GM18508 (cell line): ENCODE measurements around the gene ASIC2.

Experiments used
- ATAC-seq: cut with Tn5 transposase; IDR thresholded peaks from one replicate; pipeline ENCODE4 v1.9.1; 2021; ENCODE audit warnings: moderate number of reproducible peaks; ENCODE audit not compliant: insufficient read depth, unreplicated experiment

Gene ASIC2

DNA sequence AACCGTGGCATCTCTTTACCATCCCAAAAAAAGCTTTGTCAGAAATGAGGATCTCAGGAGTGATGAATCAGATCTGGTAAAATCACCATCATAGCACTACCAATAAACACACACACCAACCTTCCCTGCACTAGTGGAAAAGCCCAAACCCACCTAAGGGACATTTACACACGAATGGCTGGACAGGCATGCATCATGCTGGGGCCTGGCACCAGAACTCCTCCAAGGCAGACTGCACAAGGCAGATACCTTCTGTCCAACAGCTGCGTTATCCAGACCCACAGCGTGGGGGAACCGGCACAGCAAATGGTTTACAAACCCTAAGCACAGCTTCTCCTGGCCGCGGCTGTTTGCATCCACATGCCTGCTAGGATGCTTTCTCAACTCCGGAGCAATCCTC lies 2.8 kb downstream of the ASIC2 start:
- no peak for ATAC-seq

DNA sequence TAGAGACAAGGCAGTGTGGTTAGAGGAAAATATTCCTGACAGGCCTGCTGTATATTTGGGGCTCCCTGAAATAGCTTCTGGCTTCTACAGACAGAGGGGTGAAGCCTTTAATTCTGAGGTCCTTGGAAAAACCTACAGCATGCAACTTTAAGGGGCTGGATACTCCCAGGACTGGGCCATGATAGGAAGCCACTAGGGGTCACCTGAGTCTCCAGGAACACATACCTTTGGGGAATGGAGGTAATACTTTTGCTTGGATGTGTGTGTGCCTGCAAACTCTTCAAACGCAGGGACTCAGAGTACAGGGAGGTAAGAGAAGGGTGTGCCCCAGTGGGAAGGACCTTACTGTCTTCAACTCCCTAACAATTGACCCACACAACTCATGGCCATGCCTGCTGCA lies 4.1 kb downstream of the ASIC2 start:
- ATAC-seq: no peak

DNA sequence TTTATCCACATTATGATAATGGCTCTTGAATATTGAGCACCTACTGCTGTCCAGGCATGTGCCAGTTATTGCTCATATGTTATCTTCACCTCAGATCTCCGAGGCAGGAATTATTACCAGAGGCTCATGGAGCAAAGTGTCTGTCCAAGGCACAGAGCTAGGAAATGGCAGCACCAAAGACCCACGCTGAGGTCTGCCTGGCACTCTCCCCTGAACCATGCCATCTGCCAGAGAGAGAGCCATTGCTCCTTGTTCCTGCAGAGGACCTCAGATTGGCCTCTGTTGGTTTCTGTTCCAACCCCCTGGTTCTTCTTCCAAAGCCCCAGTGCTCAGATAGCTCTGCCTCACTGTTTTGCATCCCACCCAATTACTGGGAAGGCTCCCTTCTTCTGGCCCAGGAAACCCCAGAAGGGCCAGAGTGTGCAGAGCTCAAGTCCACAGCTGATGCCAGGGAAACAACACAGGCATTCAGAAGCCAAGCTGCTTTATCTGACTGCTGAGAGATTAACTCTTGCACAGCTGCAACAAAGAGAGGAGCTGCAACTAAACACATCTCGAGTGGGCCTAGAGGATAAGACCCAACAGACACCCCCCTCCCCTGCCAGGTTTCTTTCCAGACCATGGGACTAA lies 5.9 kb downstream of the ASIC2 start:
- ATAC-seq: no peak

DNA sequence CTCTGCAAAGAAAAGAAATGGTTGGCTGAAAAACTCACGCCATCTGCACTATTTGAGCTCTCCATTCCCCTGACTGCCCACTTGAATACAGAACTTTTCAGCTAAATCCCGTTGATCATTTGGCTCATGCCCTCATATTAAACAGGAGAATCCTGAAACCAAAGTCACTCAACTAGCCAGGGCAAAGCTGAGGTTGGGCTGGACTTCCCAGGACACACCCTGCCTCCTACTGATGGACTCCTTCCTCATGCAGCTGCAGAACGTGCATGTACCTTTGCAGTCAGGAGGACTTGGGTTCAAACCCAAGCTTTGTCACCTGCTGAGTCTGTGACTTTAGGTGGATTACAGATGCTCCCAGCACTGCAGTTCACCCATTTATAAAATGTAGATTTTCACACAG lies 7.7 kb downstream of the ASIC2 start:
- no peak for ATAC-seq

DNA sequence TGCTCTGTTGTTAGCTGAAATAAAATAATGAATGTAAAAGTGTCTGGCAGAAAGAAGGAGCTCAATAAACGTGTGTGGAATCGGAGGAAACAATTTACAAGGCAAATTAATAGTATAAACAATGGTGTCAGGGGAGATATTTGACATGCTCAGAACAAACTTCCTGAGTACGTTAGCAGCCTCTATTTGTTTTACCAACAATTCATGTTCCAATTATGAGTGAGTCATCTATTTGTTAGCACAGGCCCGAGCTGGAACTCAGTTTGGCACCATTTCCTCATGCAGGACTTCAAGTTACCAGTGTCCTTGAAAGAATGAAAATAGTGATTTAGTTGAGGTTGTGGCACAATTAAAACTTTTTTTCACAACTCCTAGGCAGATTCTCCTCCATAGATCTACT lies 9.1 kb downstream of the ASIC2 start:
- no peak for ATAC-seq

DNA sequence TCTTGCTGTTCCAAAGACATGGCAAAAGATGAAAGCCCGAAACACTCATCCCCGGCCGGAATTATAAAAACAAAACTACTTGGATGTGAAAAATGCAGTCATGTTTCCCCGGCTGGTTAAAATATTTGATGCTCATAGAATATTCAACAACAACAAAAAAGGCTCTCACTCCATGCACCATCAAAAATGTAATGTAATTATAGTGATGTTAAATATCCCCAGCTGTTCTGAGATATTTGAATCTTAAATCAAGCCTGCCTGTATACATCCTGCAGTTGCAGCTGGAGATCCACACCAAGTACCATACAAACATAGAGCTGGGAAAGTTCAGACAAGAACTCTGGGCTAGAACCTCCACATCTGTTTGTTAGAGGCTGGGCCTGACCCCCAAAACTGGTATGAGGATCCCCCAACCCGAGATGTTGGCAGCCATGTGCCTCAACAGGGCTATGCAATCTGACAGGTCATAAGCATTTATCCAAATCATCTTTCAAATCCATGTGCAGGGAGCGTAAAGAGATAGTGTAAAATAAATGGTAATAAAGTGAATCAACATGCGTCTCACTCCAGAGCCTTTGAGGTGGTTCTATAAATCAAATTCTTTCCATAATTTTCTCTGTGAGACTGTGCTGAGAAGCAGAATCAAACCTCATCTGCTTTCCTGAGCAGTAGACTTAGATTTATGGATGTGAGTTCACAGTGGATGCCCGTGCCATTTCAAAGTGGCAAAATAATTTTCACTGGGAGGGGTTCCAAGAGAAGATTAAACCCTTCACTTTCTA lies 12.7 kb downstream of the ASIC2 start:
- ATAC-seq: no peak

DNA sequence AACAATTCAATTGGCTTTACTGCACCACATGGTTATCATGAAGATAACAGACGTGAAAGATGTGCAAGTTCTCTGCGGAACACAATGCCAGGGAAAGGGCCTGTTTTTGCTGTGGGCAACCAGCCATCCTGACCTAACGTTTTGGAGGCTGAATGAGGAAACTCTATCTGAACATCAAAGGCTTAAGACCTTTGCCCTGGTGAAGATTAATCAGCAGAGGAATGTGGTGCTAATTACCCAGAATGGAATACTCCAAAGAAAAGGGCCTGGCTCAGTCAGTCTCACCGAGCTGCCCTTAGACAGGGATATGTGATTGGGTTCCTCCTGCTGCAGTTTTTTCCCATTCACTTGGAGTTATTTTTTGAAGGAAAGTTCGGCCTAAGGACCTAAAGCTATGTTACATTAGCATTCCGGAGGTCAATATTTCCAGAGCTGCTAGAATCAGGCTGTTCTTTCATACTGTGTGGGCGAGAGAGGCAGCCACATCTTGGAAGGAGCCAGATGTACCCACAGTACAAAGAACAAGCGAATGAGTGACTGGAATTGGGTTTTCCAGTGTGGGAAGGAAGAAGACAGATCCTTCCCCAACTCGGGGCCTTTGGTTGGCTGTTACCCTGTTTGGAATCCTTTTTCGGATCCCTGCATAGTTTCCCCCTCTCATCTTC lies 15.5 kb downstream of the ASIC2 start:
- ATAC-seq: no peak

DNA sequence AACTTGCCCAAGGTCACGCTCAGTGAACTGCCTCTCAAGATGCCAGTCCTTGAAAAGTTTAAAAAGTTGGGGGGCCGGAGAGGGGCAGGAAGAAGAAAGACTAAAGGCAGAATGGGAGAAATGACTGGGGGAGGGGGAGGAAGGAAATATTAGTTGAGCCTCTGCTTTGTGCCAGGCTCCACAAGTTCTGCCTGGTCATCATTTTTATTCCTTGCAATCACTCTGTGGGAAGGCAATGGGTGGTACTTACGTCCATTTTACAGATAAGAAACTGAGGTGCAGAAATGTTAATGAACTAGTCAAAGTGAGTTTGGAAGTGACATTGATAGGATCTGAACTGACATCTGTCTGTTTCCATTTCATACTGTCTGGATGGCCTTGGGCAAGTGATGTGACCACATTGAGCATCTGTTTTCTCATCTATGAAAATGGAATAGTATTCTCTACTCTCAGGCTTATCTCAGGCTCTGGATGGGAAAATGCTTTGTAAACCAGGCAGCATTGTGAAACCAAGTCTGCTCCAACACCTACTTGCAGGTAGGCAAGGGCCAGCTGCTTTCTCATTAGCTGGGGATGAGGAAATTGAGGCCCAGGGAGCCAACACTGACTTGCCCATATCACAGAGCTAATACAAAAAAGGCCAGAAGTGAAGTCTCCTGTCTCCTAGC lies 19.2 kb downstream of the ASIC2 start:
- ATAC-seq: no peak

DNA sequence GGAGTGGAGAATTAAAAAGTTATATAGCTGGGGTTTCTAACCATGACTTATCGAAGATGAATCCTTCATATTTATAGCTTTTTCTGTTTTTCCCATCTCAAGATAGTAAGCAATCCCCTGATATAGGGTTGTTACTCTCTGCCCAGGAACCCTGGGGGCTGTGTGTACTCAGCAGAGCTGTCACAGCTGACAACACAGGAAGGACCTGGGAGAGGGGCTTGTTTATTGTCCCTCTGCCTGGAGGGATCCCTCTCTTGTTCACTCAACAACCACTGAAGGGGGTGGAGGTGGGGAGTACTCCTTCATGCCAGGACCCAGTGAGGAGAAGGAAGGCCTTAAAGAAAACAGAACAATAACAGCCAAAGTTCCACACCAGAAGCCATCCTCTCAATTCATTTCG lies 19.8 kb downstream of the ASIC2 start:
- ATAC-seq: no peak

DNA sequence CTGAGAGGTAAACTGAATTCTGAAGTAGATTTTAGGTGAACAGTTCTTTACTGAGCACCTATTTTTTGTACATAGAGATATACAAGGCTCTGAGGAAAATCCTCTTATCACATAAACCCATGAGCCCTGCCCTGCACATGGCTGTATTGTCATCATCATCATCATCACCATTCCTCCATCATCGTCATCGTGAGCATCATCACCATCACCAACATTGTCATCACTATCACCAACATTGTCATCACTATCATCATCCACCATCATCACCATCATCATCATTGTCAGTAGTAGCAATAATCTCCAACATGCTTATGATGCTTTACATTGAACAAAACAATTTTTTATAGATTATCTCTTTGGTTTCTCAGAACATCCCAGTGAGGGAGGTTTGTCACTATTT lies 20.7 kb downstream of the ASIC2 start:
- ATAC-seq: no peak

DNA sequence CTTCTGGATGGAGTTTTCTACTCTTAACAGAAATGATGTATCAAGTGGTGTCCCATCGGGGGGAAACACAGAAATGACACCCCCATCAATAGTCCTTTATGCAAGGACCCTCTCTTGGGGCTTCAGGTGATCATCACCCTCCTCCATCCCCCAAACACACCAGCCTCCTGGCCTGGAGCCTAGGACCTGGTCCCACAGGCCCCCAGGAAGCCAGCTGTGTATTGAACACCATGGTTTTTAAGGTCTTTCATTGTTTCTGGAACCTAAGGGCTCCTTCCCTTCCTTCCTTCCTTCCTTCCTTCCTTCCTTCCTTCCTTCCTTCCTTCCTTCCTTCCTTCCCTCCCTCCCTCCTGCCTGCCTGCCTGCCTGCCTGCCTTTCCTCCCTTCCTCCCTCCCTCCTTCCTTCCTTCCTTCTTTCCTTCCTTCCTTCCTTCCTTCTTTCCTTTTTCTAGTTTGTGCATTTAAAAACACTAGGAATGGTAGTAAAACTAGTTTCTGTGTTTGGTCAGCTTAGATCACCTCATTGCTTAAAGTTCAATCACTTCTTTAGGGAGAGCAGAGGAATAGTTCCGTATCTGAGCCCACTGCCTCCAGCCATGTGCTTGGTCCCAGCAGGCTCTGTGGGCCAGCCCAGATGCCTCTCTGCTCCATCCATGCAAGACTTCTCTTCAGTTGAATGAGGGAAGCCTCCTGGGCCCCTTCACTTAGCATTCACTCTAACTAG lies 23.6 kb downstream of the ASIC2 start:
- ATAC-seq: no peak

DNA sequence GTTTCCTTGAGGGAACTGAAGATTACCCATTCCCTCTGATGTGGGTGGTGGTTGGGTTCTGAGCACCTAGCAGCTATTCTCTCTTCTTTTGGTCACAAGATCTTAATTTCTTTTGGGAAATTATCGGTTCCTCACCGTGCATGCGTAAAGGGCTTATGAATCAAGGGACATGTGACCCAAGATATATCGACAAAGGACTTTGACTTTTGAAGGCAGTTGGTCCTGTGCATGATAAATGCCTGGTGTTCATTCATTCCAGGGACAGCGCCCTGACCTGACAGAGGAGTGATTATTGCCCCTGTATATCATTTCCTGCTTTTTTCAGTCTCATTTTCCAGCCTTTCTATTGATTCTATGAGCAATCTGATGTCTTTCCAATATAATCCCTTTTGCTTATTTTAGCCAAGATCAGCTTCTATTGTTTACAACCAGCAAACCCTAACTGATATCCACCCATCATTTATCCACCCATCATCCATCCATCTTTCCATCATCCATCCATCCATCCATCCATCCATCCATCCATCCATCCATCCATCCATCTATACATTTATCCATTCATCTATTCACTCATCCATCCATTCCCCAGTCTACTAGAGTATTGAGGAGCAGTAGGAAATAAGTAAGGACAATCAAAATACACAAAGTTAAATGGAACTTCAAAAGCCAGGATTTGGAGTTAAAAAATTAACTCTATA lies 25.1 kb downstream of the ASIC2 start:
- ATAC-seq: no peak

DNA sequence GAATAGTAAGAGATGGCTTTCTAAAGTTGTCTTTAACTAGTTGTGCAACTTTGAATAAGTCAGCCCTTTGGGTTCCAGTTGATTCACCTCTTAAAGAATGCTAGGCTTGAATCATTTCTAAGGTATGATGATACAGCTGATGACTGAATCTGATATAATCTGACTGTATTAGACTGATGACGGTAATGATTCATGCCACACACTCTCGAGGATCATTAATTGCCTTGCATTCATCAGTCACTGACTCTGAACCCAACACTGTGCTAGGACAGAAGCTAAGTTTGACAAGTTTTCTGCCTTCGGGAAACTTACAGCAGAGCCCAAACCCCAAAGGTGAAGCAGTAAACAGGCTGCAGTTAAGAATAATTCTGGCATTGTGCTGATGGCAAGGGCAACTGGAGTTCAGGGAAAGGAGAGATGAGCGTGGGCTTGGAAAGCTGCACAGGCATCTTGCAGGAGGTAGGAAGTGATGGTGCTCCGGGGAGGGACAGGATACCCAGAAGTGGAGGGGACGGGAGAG lies 25.8 kb downstream of the ASIC2 start:
- no peak for ATAC-seq

DNA sequence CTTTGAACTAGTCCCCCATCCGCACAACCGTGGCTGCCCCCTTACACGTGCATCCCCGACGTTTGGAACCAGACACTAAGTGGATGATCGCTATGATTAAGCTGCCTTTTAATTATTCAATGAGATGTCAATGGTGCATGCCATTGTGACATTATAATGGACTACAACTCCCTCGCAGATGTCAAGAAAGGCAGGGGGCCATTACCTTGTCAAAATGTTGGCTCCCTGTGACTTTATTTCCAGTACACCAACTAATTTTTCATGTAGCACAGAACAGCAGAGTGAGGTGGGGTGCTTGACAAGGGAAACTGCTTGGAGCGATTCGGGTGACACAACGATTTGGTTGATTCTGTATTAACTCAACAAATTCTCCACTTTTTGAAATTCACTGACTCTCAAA lies 26.5 kb downstream of the ASIC2 start:
- no peak for ATAC-seq

DNA sequence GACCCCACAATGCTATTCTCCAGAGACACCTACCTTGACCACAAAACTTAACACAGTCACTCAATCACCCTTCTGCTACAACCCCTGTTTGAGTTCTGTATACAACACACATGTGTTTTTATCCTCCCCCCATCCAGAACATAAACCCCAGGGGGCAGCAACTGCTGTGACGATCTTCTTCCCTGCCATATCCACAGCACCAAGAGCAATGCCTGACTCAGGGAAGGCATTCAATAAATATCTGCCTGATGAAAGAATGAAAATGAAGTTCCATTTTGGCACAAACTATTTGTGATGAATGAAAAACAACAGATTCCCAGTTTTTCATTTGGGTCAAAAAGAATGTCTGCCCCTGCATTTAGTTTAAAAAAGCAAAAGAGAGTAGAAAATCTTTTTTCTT lies 27.0 kb downstream of the ASIC2 start:
- ATAC-seq: no peak

DNA sequence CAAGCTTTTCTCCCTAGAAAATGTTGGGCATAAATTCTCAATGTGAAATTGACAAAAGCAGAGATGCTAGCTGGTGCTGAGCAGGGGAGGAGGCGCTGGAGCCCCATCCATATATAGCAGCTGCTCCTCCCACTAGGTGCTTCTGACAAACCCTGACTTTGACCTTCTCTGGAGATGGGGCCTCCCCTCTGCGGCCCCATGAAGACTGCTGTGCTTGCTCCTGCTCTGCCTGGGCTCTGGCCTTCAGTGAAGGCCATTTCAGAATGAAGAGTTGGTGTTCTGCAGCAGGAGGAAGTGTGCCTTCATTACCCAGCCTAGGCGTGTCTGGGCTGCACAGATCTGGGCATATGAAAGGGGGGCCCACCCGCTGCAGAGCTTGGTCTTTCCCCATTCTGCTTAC lies 29.7 kb downstream of the ASIC2 start:
- ATAC-seq: no peak

DNA sequence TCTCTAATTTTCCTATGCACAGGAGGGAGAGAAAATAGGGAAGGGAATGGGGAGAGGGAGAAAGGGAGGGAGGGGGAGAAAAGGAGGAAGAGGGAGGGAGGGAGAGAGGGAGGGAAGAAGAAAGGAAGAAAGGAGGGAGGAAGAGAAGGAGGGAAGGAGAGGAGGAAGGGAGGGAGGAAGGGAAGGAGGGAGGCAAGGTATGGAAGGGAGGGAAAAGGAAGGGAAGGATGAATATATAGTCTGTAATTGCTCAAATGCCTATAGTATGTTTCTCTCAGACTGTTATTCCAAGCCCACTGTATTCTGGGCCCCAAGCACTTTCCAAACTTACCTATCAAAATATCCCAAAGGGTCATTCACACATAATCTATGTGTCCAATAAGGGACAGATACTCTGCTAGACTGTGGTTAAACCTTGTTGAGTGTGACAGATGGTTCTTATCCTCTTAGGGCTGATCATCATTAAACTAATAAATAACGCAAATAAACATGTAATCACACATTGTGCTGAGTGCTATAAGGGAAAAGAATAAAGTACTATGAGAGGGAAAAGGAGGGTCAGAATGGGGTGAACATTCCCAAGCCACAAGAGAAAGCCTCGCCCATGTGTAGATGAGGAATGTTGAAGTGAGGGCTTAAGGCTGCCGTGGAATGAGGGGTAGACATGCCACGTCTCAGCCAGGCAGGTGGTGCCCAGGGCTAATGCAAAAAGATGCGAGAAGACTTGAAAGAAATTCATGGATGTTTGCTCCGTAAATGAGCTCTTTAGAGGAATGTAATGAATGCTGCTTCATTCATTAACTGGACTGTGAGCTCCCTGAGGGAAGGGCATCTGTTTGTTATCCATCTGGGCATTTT lies 30.6 kb downstream of the ASIC2 start:
- ATAC-seq: no peak

DNA sequence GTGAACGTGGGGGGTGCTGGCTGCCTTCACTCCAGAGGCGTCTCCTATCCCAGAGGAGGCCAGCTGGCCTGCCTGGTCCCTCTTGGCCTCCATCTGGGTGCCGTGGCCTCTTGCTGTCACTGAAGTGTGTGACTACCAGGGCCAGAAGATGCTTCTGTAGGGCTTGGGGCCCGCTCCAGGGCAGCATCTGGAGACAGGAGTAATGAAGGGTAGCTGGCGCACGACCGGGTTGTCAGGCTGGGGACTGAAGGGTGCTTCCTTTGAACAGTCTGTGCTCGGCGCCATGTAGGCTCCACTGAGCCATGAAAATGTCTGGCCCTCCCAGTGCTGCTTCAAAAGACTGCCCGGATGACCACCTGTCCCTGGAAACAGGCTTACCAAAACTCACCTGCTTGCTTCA lies 31.3 kb downstream of the ASIC2 start:
- no peak for ATAC-seq

DNA sequence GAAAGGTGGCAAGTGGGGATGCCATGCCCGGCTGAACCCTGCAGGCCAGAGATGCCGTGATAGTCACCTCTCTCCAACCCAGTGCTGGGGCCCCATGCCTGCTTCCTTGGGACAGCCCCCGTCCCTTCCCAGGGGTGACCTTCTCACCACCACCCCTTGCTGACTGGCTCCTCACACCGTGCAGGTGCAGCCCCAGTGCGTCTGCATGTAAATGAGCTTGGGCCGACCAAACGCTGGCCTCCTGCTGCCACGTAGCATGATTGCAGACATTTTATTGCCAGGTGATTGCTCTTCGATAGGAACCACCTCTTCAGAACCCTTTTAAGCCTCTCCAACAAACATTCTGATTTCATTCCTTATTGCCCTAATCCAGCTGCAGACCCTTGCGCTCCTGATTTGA lies 32.5 kb downstream of the ASIC2 start:
- no peak for ATAC-seq
